ENCODE results near the gene HDHD2. TPM values are rescaled to one million over a fixed set of nuclear protein-coding genes. Genes with fewer than 3 reads are reported as not detected.

Gene HDHD2
- polyA plus RNA-seq, 4 donors, result 51.4 to 67.7 (median 62.5) TPM

DNA sequence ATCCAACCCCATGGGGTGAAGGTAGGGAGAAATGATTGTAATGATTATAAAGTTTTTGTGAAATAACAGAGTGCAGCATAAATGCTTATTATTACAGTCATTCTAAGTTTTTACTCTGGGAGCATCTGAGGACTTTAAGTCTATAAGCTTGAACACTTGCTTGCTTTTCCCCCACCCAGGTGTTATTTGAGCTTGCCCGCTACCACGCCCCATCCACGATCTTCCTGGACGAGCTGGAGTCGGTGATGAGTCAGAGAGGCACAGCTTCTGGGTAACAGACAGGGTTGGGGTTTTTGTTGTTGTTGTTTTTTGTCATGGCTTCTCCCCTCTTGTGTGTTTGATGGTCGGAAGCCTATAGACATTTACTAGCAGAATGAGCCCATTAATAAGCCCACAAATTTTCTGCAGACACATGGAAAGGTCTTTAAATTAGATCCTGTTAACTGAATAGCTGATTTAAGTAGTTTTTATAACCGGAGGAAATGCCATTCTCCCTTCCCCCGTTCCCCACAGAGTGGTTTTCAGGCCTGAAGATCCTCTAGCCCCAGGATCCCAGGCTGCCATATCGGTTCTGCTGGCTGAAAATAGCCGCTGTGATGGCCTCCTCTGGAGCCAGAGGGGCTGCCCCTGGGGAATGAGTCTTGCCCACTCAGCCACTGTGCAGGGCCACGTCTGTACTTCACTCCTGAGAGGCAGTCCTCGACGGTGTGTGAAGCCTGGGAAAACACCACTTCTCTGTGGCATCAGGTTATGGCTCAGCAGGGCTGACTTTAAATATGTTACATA lies 75.0 kb downstream of the HDHD2 start:
- no peak for DNase-seq (ENCODE audit: low read depth in 4 of 4, low spot score in 3 of 4)

- DNase-seq (ENCODE audit: low read depth in 4 of 4, low spot score in 3 of 4), result no peak
Observed at GRCh38 chr18:47067648-47068047, 82.7 kb downstream of the HDHD2 start.

- no peak for DNase-seq (ENCODE audit: low read depth in 4 of 4, low spot score in 3 of 4)
Observed at GRCh38 chr18:47063096-47063495, 87.2 kb downstream of the HDHD2 start.

- no peak for DNase-seq (ENCODE audit: low read depth in 4 of 4, low spot score in 3 of 4)
Observed at GRCh38 chr18:47062471-47062870, 87.8 kb downstream of the HDHD2 start.

Other genes with a start within 250 kb of the HDHD2 start
- 10 to 100 TPM; 21.7 to 29.4 (median 28.6) TPM for gene PIAS2, start 233.0 kb downstream of the HDHD2 start, polyA plus RNA-seq (ENCODE audit: insufficient read length in 4 of 4)
- 10 to 100 TPM in 3 of 4 donors, 1 to 10 TPM in 1; 9.6 to 13.2 (median 10.6) TPM for gene KATNAL2, start 232.9 kb downstream of the HDHD2 start, polyA plus RNA-seq (ENCODE audit: insufficient read length in 4 of 4)
- gene ELOA2, start 114.9 kb downstream of the HDHD2 start, polyA plus RNA-seq (ENCODE audit: insufficient read length in 4 of 4), result under 1 TPM in 1 of 4 donors, not detected in 3; 0.03 TPM
- 10 to 100 TPM; 39.7 to 49.7 (median 44.7) TPM for gene IER3IP1, start 25.9 kb upstream of the HDHD2 start, polyA plus RNA-seq (ENCODE audit: insufficient read length in 4 of 4)
- not detected for gene SKOR2, start 101.2 kb upstream of the HDHD2 start, polyA plus RNA-seq (ENCODE audit: insufficient read length in 4 of 4)